Stimulated activated naive CD8-positive, alpha-beta T cell treated with anti-CD3 and anti-CD28 coated beads, Interleukin-15, Interleukin-2, amounts not matched to agents 100 U/mL and 50 U/mL, for 24 hours (primary cell): ENCODE measurements around the gene SIGLEC15.
"Not testable (repeated sequence)": the region's sequence is repeated elsewhere in the genome, so short reads cannot be mapped to it uniquely, and the experiment has no call there.

Experiments used
- ATAC-seq: fragments of 150-1000 bp; cut with Tn5 transposase; one replicate; pipeline ENCODE4 v1.10.0; 2021
- DNase-seq: peaks from one replicate; pipeline ENCODE4 v3.0.0; 2021

SIGLEC15 gene

GRCh38 chr18:45825258-45826044, at the start of gene SIGLEC15:
SIGLEC15 (plus strand) TSS chr18:45825675; CDS start chr18:45825729, 54 bp downstream.
- DNase-seq, result no peak
- ATAC-seq, result no peak

- ATAC-seq, result no peak
- DNase-seq, result no peak
These were observed 49.7 kb upstream of the SIGLEC15 start for GRCh38 chr18:45775743-45776142.

GRCh38 chr18:45777393-45777792, 48.1 kb upstream of the SIGLEC15 start:
- no peak for ATAC-seq
- no peak for DNase-seq

- DNase-seq, result no peak
These were observed 44.9 kb upstream of the SIGLEC15 start for GRCh38 chr18:45780568-45780967.

GRCh38 chr18:45782662-45783061, 42.8 kb upstream of the SIGLEC15 start:
- ATAC-seq, result no peak

More at GRCh38 chr18:45780568-45780967, 44.9 kb upstream of the SIGLEC15 start:
- ATAC-seq, result no peak

GRCh38 chr18:45783097-45784075, 42.1 kb upstream of the SIGLEC15 start:
- DNase-seq, result no peak
- no peak for ATAC-seq

More at GRCh38 chr18:45782662-45783061, 42.8 kb upstream of the SIGLEC15 start:
- no peak for DNase-seq

- ATAC-seq (no peak), DNase-seq (no peak)
These were observed 40.3 kb upstream of the SIGLEC15 start for GRCh38 chr18:45785134-45785533.

- no peak for DNase-seq
- no peak for ATAC-seq
These were observed 38.5 kb upstream of the SIGLEC15 start for GRCh38 chr18:45786941-45787340.

- no peak for DNase-seq
- no peak for ATAC-seq
These were observed 38.1 kb upstream of the SIGLEC15 start for GRCh38 chr18:45787346-45787745.

GRCh38 chr18:45788861-45789260, 36.6 kb upstream of the SIGLEC15 start:
- ATAC-seq (no peak), DNase-seq (no peak)

- DNase-seq (no peak), ATAC-seq (no peak)
These were observed 32.8 kb upstream of the SIGLEC15 start for GRCh38 chr18:45792506-45793263.

GRCh38 chr18:45793264-45793965, 32.1 kb upstream of the SIGLEC15 start:
- no peak for DNase-seq
- ATAC-seq, result peak; percentile 36

- no peak for ATAC-seq
- DNase-seq, result no peak
These were observed 24.0 kb upstream of the SIGLEC15 start for GRCh38 chr18:45801416-45802004.

- peak; percentile 99 for ATAC-seq
- DNase-seq, result peak; percentile 24
These were observed 22.5 kb upstream of the SIGLEC15 start for GRCh38 chr18:45802814-45803492.

- no peak for ATAC-seq
These were observed 19.9 kb upstream of the SIGLEC15 start for GRCh38 chr18:45805551-45805950.

GRCh38 chr18:45806226-45806625, 19.2 kb upstream of the SIGLEC15 start:
- ATAC-seq, result no peak
- DNase-seq, result no peak

More at GRCh38 chr18:45805551-45805950, 19.9 kb upstream of the SIGLEC15 start:
- no peak for DNase-seq

- peak; percentile 31 for DNase-seq
- not testable (repeated sequence) for ATAC-seq
These were observed 18.3 kb upstream of the SIGLEC15 start for GRCh38 chr18:45807144-45807543.

- not testable (repeated sequence) for DNase-seq, ATAC-seq
These were observed 10.7 kb upstream of the SIGLEC15 start for GRCh38 chr18:45814733-45815132.

GRCh38 chr18:45817543-45817942, 7.9 kb upstream of the SIGLEC15 start:
- ATAC-seq (no peak), DNase-seq (no peak)

- ATAC-seq, result not testable (repeated sequence)
These were observed 6.7 kb upstream of the SIGLEC15 start for GRCh38 chr18:45818765-45819164.

More at GRCh38 chr18:45818765-45819164, 6.7 kb upstream of the SIGLEC15 start:
- DNase-seq, result not testable (repeated sequence)
